ENCODE results near the gene TSPEAR.
"Not testable (repeated sequence)": the region's sequence is repeated elsewhere in the genome, so short reads cannot be mapped to it uniquely, and the experiment has no call there.

Gene TSPEAR

GRCh38 chr21:44612669-44613229 lies 98.6 kb downstream of the TSPEAR start:
- DNase-seq (ENCODE audit: low read depth in 1 of 2, low spot score in 1 of 2): no peak

- no peak for DNase-seq (ENCODE audit: low read depth in 1 of 2, low spot score in 1 of 2)
Observed at GRCh38 chr21:44612029-44612486, 99.3 kb downstream of the TSPEAR start, which contains the start of gene KRTAP10-8. Gene KRTAP10-8 (plus strand): TSS chr21:44612079. CDS start chr21:44612101, 22 bp downstream.

- no peak for DNase-seq (ENCODE audit: low read depth in 1 of 2, low spot score in 1 of 2)
Observed at GRCh38 chr21:44611551-44611950, 99.8 kb downstream of the TSPEAR start.

DNA sequence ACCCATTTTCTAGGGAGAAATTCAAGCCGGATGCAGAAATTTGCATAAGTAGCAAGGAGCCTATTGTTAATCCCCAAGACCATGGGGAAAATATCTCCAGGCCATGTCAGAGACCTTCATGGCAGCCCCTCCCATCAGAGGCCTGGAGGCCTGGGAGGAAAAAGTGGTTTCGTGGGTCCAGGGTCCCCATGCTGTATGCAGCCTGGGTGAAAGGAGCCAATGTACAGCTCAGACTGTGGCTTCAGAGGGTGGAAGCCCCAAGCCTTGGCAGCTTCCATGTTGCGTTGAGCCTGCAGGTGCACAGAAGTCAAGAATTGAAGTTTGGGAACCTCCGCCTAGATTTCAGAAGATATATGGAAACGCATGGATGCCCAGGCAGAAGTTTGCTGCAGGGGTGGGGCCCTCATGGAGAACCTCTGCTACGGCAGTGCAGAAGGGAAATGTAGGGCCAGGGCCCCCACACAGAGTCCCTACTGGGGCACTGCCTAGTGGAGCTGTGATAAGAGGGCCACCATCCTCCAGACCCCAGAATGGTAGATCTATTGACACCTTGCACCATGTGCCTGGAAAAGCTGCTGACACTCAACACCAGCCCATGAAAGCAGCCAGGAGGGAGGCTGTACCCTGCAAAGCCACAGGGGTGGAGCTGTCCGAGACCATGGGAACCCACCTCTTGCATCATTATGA lies 101.1 kb downstream of the TSPEAR start:
- DNase-seq (ENCODE audit: low read depth in 1 of 2, low spot score in 1 of 2): not testable (repeated sequence)

DNA sequence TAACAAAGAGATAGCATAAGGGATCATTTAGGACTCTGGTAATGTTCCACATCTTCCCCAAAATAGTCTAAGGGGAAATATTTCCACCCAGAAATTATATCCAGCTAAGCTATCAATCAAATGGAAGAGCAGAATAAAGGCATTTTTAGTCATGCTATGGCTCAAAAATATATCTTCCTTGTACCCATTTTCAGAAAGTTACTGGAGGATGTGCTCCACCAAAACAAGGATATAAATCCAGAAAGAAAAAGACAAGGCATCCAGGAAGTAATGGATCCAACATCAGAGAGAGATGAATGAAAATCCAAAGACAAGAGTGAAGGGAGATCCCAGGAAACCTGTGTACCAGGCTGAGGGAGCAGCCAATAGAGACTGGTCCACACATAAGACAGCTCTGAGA lies 102.2 kb downstream of the TSPEAR start:
- DNase-seq (ENCODE audit: low read depth in 1 of 2, low spot score in 1 of 2): no peak

GRCh38 chr21:44606495-44606894 lies 104.9 kb downstream of the TSPEAR start:
- DNase-seq (ENCODE audit: low read depth in 1 of 2, low spot score in 1 of 2): no peak

DNA sequence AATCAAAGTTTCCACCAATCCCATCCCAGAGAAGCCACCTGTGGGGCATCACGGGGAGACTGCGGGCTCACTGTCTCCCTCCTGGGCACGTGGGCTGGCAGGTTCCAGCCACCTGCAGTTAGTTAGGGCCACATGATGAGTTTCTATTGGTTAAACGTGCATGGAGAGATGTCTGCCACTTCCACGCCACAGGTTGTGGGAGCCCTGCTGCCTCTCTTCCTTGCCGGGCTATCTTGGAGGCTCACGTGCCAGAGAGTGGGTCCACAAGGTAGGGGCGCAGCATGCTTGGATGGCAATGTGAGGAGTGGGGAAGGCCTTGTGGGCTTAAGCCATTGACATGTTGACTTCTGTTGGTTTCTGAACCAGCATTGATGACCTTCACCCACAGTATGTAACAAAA lies 107.5 kb downstream of the TSPEAR start:
- DNase-seq (ENCODE audit: low read depth in 1 of 2, low spot score in 1 of 2): no peak

DNA sequence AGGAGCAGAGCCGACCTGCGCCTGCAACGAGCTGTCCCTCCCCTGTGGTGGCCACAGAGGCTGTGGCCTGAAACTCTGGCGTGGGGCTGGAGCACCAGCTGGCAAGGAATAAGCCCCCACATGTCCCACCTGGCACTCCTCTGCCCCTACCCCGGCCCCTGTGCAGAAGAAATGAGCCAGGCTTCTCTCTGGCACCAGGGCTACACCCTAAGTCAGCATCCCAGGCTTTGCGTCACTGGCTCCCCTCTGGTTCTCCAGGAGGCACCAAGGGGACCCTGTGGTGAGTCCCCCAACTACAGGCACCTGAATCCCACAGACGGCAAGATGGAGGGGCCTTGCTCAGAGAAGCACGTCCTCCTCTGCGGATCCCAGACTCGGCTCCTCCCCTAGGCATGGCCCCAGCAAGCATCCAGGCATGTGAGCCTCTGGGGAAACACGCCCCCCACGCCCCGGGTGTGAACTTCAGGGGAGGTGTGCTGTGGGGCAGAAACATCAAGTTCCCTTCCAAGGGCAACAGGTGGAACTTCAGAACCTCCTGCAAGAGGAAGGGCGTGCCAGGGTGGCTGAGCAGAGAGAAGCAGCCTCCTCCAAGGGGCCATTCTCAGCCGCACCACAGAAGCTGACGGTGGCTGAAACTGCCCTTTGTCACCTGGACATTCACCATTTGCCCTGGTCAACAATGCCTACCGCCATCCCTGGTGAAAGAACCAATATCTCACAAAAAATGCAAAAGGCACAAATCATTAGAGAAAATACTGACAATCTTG lies 108.1 kb downstream of the TSPEAR start:
- no peak for DNase-seq (ENCODE audit: low read depth in 1 of 2, low spot score in 1 of 2)

GRCh38 chr21:44602463-44602850 lies 108.9 kb downstream of the TSPEAR start:
- no peak for DNase-seq (ENCODE audit: low read depth in 1 of 2, low spot score in 1 of 2)

DNA sequence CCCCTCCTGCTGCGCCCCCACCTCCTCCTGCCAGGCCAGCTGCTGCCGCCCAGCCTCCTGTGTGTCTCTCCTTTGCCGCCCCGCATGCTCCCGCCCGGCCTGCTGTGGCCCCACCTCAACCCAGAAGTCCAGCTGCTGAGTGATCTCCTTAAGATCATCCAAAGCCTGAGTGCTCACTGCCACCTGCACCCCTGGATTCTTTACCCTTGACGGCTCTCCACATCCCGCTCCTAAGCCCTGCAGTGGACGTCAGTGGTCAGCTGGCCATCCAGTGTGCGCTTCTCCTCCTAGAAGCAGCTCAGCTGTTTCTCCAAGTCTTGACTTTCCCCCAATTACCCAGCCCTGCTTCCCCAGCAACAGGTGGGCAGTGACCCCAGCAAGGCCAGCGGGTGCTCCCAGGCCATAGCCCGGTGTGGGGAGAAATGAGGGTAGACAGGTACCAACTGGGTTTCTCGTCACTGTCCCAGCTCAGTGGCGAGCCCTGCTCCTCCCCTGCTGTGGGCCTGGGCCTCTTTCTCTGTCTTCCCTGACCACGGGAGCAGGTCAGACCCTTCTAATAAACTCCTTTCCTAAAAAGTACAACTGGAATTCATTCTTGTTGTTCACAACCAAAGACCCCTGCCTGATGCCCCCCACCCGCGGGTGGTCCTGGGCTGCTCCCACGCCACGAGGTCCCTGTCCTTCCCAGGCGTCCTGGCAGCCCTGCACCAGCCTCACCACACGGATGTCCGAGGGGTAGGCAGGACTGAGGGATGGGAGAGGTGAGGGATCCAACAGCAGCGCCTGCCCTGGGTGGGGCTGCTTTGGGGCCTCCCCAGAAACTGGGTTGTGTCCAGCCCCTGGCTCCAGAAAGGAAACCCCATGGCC lies 109.5 kb downstream of the TSPEAR start:
- no peak for DNase-seq (ENCODE audit: low read depth in 1 of 2, low spot score in 1 of 2)

- not testable (repeated sequence) for DNase-seq (ENCODE audit: low read depth in 1 of 2, low spot score in 1 of 2)
Observed at GRCh38 chr21:44601091-44601490, 110.3 kb downstream of the TSPEAR start.

DNA sequence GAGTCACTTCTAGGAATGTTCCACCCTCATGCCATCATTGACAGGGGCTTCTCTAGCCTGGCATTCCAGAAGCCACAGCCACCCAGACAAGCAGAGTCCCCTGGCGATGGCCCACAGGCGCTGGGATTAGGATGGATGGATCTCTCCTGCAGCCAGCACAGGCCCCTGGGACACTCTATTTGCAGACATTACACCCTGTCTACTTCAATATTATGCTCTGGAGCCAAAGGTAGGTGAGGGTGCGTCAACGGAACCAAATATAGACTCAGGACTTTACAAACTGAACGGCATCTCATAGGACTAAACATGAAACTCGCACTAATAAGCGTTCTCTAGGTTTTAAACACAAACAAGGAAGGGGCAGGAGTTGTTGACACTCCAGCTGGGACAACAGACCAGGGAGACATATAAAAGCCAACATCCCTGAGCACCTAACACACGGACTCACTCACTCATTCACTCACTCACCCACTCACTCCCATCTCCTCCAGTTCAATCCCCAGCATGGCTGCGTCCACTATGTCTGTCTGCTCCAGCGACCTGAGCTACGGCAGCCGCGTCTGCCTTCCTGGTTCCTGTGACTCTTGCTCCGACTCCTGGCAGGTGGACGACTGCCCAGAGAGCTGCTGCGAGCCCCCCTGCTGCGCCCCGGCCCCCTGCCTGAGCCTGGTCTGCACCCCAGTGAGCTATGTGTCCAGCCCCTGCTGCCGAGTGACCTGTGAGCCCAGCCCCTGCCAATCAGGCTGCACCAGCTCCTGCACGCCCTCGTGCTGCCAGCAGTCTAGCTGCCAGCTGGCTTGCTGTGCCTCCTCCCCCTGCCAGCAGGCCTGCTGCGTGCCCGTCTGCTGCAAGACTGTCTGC lies 111.0 kb downstream of the TSPEAR start, which contains the start of gene KRTAP10-7:
KRTAP10-7 (plus strand) TSS at position 480 of the 861 bp plus-strand sequence; CDS start at position 505, 25 bp downstream.
- DNase-seq (ENCODE audit: low read depth in 1 of 2, low spot score in 1 of 2): not testable (repeated sequence)

DNA sequence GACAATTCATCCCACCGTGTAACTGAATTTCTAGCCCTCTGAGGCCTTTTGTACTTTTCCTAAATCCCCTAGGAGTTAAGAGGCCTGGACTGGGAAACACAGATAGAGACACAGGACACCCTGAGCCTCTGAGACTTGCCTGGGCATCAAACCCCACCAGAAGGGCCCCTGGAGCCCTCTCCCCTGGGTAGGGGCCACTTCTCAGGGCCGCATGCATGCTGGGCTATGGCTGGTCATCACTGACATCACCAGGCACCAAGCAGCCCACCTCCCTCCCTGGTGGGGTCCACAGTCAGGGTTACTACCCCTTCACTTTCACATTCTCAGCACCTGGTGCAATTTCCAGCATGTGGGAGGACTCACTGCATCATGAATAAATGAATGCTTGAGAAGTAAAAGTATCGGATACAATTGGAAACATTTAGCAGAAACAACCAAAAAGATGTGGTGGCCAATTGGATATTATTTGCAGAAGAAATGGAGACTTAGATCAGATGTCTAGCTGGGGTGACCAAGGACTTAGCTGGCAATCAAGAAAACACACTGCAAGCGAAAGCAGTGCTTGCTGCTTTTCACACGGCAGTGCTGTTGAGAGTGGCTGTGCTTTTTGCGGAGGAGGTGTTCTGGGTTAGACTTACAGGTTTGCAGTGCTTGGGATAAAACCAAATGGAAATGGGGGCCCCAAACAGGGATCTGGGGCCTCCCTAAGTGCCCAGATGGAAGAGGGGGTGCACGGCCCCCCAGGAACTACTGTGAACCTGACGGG lies 111.9 kb downstream of the TSPEAR start:
- DNase-seq (ENCODE audit: low read depth in 1 of 2, low spot score in 1 of 2): no peak

- no peak for DNase-seq (ENCODE audit: low read depth in 1 of 2, low spot score in 1 of 2)
Observed at GRCh38 chr21:44598061-44598460, 113.3 kb downstream of the TSPEAR start.

- DNase-seq (ENCODE audit: low read depth in 1 of 2, low spot score in 1 of 2): no peak
Observed at GRCh38 chr21:44596068-44596725, 115.2 kb downstream of the TSPEAR start.

DNA sequence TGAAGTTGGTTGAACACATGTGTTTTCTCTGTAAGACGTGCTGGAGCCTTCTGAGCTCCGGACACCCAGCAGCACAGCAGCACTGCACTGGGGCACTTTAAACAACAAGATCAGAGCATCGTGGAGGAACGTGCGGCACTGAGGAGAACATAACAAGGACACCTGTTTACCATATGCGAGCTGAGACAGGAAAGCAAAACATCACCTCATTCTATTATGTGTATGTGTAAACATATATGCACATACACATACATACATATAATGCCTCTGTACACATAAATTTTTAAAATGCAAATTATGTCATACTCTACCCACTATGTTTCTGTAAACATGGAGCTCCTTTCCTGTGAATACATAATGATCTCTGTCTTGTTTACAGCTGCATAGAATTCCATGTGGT lies 115.8 kb downstream of the TSPEAR start:
- DNase-seq (ENCODE audit: low read depth in 1 of 2, low spot score in 1 of 2): no peak

DNA sequence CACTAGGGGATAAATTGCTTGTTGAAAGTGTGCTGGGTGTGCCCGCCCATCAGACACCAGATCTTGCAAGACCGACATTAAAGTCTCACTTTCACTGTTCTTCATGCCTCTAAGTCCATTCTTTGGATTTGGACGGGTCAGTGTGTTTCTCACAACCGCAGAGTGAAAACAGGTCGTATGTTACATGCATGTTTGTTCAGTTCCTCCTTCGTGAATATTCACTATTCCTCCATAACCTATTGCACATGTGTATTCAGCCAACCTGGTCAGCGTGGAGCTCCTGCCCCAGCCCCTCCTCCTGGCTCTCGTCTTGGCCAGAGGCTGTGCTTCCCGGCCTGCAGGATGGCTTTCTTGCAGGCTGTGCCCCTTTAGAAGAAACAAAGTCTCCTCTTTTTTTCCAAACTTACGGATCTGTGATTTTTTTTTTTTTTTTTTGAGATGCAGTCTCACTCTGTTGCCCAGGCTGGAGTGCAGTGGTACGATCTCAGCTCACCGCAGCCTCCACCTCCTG lies 116.9 kb downstream of the TSPEAR start:
- DNase-seq (ENCODE audit: low read depth in 1 of 2, low spot score in 1 of 2): no peak

- DNase-seq (ENCODE audit: low read depth in 1 of 2, low spot score in 1 of 2): no peak
Observed at GRCh38 chr21:44593598-44594405, 117.6 kb downstream of the TSPEAR start.
